ENCODE results near the gene SUSD4. TPM values are rescaled to one million over a fixed set of nuclear protein-coding genes. Genes with fewer than 3 reads are reported as not detected.

SUSD4 gene
- total RNA-seq, 1 experiment from 2014 or later = 3.2 TPM

DNA sequence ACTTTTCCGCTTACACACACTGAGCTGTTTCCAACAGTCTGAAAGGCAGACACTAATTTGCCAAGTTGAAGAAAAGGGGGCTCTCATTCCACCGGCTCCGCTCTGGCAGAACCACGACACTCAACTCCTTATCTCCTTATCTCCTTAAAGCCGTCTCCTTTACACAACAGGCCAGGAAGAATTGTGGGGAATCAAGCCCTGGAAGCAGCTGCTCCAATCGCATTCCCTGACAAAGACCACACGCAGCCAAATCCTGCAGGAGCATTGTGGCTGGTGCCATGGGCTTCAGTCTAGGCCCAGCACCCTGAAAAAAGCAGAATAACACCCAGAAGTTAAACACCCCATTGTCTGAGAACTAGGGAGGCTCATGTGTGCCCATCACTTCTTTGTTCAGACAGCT, 24.1 kb downstream of the SUSD4 start:
- no peak overlapping the region for H3K27ac ChIP-seq
- no peak for DNase-seq
- H3K36me3 ChIP-seq (ENCODE audit: low read depth) = no peaks in the 10 kb centered on the region
- H3K9me2 ChIP-seq (ENCODE audit: insufficient read depth) = no peaks in the 10 kb centered on the region
- ChIA-PET POLR2A (ENCODE audit: unreplicated experiment) (no interaction called here), CTCF (no interaction called here)
- TF ChIP-seq, protein P1, sequence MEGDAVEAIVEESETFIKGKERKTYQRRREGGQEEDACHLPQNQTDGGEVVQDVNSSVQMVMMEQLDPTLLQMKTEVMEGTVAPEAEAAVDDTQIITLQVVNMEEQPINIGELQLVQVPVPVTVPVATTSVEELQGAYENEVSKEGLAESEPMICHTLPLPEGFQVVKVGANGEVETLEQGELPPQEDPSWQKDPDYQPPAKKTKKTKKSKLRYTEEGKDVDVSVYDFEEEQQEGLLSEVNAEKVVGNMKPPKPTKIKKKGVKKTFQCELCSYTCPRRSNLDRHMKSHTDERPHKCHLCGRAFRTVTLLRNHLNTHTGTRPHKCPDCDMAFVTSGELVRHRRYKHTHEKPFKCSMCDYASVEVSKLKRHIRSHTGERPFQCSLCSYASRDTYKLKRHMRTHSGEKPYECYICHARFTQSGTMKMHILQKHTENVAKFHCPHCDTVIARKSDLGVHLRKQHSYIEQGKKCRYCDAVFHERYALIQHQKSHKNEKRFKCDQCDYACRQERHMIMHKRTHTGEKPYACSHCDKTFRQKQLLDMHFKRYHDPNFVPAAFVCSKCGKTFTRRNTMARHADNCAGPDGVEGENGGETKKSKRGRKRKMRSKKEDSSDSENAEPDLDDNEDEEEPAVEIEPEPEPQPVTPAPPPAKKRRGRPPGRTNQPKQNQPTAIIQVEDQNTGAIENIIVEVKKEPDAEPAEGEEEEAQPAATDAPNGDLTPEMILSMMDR (conservative IDR thresholded peaks at IDR 0.05) = no peak
- no peak for TF ChIP-seq EZH2 (IDR thresholded peaks at IDR 0.05; ENCODE audit: low read depth)
- H4K20me1 ChIP-seq (ENCODE audit: insufficient read depth) = no peaks in the 10 kb centered on the region
- BruUV-seq (replicated peaks) = no TSS peak
- H3K9me3 ChIP-seq (ENCODE audit: insufficient read depth, low read depth) = no peaks in the 10 kb centered on the region
- H3F3A ChIP-seq (ENCODE audit: insufficient read depth, low read depth) = no peaks in the 10 kb centered on the region
- no peak overlapping the region for H3K4me2 ChIP-seq
- H3K4me3 ChIP-seq = no peak overlapping the region
- H3K27me3 ChIP-seq (ENCODE audit: insufficient read depth, low read depth) = 0 out of 2 replicates have a peak, but pooled peaks cover 6% of the 10 kb centered on the region
- H3K79me2 ChIP-seq (ENCODE audit: low read depth) = no peaks in the 10 kb centered on the region
- H3K4me1 ChIP-seq (replicated peaks; ENCODE audit: insufficient read depth) = no peaks in the 10 kb centered on the region
- intact Hi-C loops (cut with micrococcal nuclease; ENCODE audit: unreplicated experiment) = no loop called here
- no peak overlapping the region for H2AFZ ChIP-seq

DNA sequence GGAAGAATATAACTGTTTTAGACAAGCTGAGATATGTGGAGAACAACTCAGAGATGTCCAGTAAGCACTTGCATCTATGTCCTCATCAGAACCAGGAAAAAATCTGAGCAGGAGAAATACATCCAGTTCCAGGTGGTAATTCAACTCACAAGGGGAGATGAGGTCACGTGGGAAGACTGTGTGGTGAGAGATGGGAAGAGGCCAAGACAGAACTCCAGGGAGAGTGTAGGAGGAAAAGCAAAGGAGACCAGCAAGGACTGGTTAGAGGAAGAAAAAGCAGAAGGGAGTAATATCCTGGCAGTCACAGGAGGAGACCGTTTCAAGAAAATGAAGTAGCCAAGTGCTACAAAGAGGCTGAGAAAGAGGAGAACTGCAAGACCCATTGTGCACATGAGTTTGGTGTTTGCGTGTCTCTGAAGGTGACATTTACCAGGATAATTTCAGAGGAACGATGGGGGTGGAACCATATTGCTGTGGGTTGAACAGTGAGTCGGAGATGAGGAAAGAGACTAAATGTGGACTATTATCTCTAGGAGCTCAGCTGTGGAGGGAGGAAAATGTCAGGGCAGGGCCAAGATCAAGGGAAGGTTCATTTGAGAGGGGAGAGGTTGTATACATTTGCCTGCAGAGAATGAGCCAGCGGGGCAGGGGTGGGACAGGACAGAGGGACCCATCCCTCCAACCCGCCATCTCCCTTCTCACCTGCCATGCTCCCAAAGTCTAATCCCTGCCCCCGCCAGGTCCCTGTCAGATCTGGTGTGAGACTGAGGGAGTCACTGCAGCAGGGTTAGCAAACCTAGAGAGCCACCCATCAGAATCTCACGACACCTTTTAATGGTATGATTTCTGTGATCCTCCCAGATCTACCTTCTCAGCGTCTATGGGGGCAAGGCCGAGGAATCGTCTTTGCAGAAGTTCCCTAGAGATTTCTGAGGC, 24.9 kb downstream of the SUSD4 start:
- TF ChIP-seq, protein P1 (conservative IDR thresholded peaks at IDR 0.05) = no peak
- TF ChIP-seq EZH2 (IDR thresholded peaks at IDR 0.05; ENCODE audit: low read depth) = no peak
- no peaks in the 10 kb centered on the region for H3K9me2 ChIP-seq (ENCODE audit: insufficient read depth)
- BruUV-seq (replicated peaks) = no TSS peak
- 0 out of 2 replicates have a peak, but pooled peaks cover 6% of the 10 kb centered on the region for H3K27me3 ChIP-seq (ENCODE audit: insufficient read depth, low read depth)
- H4K20me1 ChIP-seq (ENCODE audit: insufficient read depth) = no peaks in the 10 kb centered on the region
- no peaks in the 10 kb centered on the region for H3K4me1 ChIP-seq (replicated peaks; ENCODE audit: insufficient read depth)
- no peak overlapping the region for H2AFZ ChIP-seq
- no peaks in the 10 kb centered on the region for H3F3A ChIP-seq (ENCODE audit: insufficient read depth, low read depth)
- POLR2A ChIA-PET (ENCODE audit: unreplicated experiment) = no interaction called here
- H3K9me3 ChIP-seq (ENCODE audit: insufficient read depth, low read depth) = no peaks in the 10 kb centered on the region
- intact Hi-C loops (cut with micrococcal nuclease; ENCODE audit: unreplicated experiment) = no loop called here
- CTCF ChIA-PET = no interaction called here
- no peak overlapping the region for H3K27ac ChIP-seq
- DNase-seq = no peak
- no peak overlapping the region for H3K4me2 ChIP-seq
- H3K4me3 ChIP-seq = no peak overlapping the region
- no peaks in the 10 kb centered on the region for H3K36me3 ChIP-seq (ENCODE audit: low read depth)
- no peaks in the 10 kb centered on the region for H3K79me2 ChIP-seq (ENCODE audit: low read depth)

DNA sequence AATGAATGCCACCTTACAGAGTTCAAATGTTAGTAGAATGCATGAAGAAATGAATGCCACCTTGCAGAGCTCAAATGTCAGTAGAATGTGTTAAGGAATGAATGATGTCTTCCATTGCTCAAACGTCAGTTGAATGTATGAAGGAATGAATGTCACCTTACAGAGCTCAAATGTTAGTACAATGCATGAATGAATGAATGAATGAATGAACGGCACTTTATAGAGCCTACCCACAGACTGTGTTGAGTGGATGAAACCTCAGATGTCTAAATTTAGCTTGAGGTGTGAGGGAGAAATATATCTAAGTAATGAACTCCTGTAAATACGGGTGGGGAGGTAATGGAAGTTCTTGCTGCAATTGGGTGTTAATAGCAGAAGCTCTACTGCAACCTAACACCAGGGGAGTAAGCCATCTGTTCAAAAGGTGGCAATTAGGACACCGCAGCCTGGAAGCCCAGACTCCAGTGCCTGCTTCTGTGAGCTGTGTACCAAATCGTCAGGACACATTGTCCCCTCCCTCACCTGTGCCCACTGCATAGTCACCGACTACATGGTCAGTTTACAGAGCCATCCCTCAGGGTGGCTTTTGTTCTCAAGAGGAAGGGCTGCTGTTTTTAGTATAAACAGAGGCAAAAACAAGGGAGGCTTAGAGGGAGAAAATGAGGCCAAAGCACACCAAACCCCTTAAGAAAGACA, 26.7 kb downstream of the SUSD4 start:
- Histone ChIP-seq H3K36me3 (ENCODE audit: low read depth) (no peaks in the 10 kb centered on the region), H4K20me1 (ENCODE audit: insufficient read depth) (no peaks in the 10 kb centered on the region), H3K4me1 (replicated peaks; ENCODE audit: insufficient read depth) (no peaks in the 10 kb centered on the region), H3K9me2 (ENCODE audit: insufficient read depth) (no peaks in the 10 kb centered on the region), H3K27me3 (ENCODE audit: insufficient read depth, low read depth) (0 out of 2 replicates have a peak, but pooled peaks cover 6% of the 10 kb centered on the region), H3K4me2 (no peak overlapping the region), H3K4me3 (no peak overlapping the region), H3F3A (ENCODE audit: insufficient read depth, low read depth) (no peaks in the 10 kb centered on the region), H3K9me3 (ENCODE audit: insufficient read depth, low read depth) (no peaks in the 10 kb centered on the region), H2AFZ (no peak overlapping the region), H3K27ac (no peak overlapping the region), H3K79me2 (ENCODE audit: low read depth) (no peaks in the 10 kb centered on the region)
- DNase-seq = no peak
- ChIA-PET CTCF (no interaction called here), POLR2A (ENCODE audit: unreplicated experiment) (no interaction called here)
- TF ChIP-seq, protein P1 (conservative IDR thresholded peaks at IDR 0.05) = no peak
- no peak for TF ChIP-seq EZH2 (IDR thresholded peaks at IDR 0.05; ENCODE audit: low read depth)
- intact Hi-C loops (cut with micrococcal nuclease; ENCODE audit: unreplicated experiment) = no loop called here
- BruUV-seq (replicated peaks) = no TSS peak

All from PC-9 (cell line).